ENCODE results near the gene MGAM2. TPM values are rescaled to one million over a fixed set of nuclear protein-coding genes. Genes with fewer than 3 reads are reported as not detected.

Gene MGAM2
- total and polyA plus RNA-seq, 5 donors from 2014 or later = not detected

- no peak for ATAC-seq (ENCODE audit: low read depth in 2 of 2)
- H3K9me3 ChIP-seq (ENCODE audit: control insufficient read depth in 2 of 2, low read length in 2 of 2) = no peaks in the 10 kb centered on the region
- H3K4me1 Mint-ChIP-seq = no peaks in the 10 kb centered on the region
These were observed 11.7 kb downstream of the MGAM2 start for GRCh38 chr7:142123184-142123583.

GRCh38 chr7:142125256-142125955 is 13.9 kb downstream of the MGAM2 start:
- Mint-ChIP-seq H3K27ac (no peak overlapping the region), H3K4me3 (no peak overlapping the region), H3K36me3 (no peaks in the 10 kb centered on the region)

More at GRCh38 chr7:142123184-142123583, 11.7 kb downstream of the MGAM2 start:
- peaks cover 0 to 1% (median 0%) of the 10 kb centered on the region in 7 donors for H3K9me3 Mint-ChIP-seq
- no peaks in the 10 kb centered on the region for H3K4me1 ChIP-seq (ENCODE audit: control insufficient read depth, insufficient read depth, low read length, poor library complexity, severe bottlenecking)
- H3K27ac ChIP-seq (ENCODE audit: insufficient read depth, low read length, poor library complexity, severe bottlenecking) = no peak overlapping the region
- no peak for DNase-seq
- no peaks in the 10 kb centered on the region for H3K36me3 ChIP-seq (ENCODE audit: control insufficient read depth, insufficient read depth, low read length)
- no peaks in the 10 kb centered on the region for H3K36me3 Mint-ChIP-seq
- no peaks in the 10 kb centered on the region for H3K27me3 ChIP-seq (ENCODE audit: control insufficient read depth, insufficient read depth, low read length)
- no peak overlapping the region for H3K27ac Mint-ChIP-seq
- peaks cover 8% of the 10 kb centered on the region for H3K27me3 Mint-ChIP-seq
- H3K4me3 Mint-ChIP-seq = no peak overlapping the region
- no peak overlapping the region for H3K4me3 ChIP-seq (ENCODE audit: low read depth, low read length)

GRCh38 chr7:142130267-142130666 is 18.7 kb downstream of the MGAM2 start:
- no peak overlapping the region for H3K4me3 Mint-ChIP-seq
- Histone ChIP-seq H3K27ac (ENCODE audit: insufficient read depth, low read length, poor library complexity, severe bottlenecking) (no peak overlapping the region), H3K4me1 (ENCODE audit: control insufficient read depth, insufficient read depth, low read length, poor library complexity, severe bottlenecking) (no peaks in the 10 kb centered on the region), H3K27me3 (ENCODE audit: control insufficient read depth, insufficient read depth, low read length) (no peaks in the 10 kb centered on the region), H3K36me3 (ENCODE audit: control insufficient read depth, insufficient read depth, low read length) (no peaks in the 10 kb centered on the region), H3K9me3 (ENCODE audit: control insufficient read depth in 2 of 2, low read length in 2 of 2) (no peaks in the 10 kb centered on the region), H3K4me3 (ENCODE audit: low read depth, low read length) (no peak overlapping the region)
- no peak for DNase-seq
- ATAC-seq (ENCODE audit: low read depth in 2 of 2) = no peak
- H3K36me3 Mint-ChIP-seq = no peaks in the 10 kb centered on the region
- H3K9me3 Mint-ChIP-seq = peaks cover 0 to 1% (median 0%) of the 10 kb centered on the region in 7 donors
- H3K27ac Mint-ChIP-seq = no peak overlapping the region
- H3K4me1 Mint-ChIP-seq = no peaks in the 10 kb centered on the region
- H3K27me3 Mint-ChIP-seq = peaks cover 4% of the 10 kb centered on the region

More at GRCh38 chr7:142125256-142125955, 13.9 kb downstream of the MGAM2 start:
- Mint-ChIP-seq H3K27me3 (peaks cover 4% of the 10 kb centered on the region), H3K9me3 (peaks cover 0 to 1% (median 0%) of the 10 kb centered on the region in 7 donors), H3K4me1 (no peaks in the 10 kb centered on the region)
- Histone ChIP-seq H3K27me3 (ENCODE audit: control insufficient read depth, insufficient read depth, low read length) (no peaks in the 10 kb centered on the region), H3K9me3 (ENCODE audit: control insufficient read depth in 2 of 2, low read length in 2 of 2) (no peaks in the 10 kb centered on the region), H3K36me3 (ENCODE audit: control insufficient read depth, insufficient read depth, low read length) (no peaks in the 10 kb centered on the region), H3K4me3 (ENCODE audit: low read depth, low read length) (no peak overlapping the region), H3K27ac (ENCODE audit: insufficient read depth, low read length, poor library complexity, severe bottlenecking) (no peak overlapping the region), H3K4me1 (ENCODE audit: control insufficient read depth, insufficient read depth, low read length, poor library complexity, severe bottlenecking) (no peaks in the 10 kb centered on the region)
- DNase-seq (no peak), ATAC-seq (ENCODE audit: low read depth in 2 of 2) (no peak)

- H3K36me3 Mint-ChIP-seq = no peaks in the 10 kb centered on the region
- H3K4me3 ChIP-seq (ENCODE audit: low read depth, low read length) = no peak overlapping the region
- peaks cover 3% of the 10 kb centered on the region for H3K27me3 Mint-ChIP-seq
- no peaks in the 10 kb centered on the region for H3K27me3 ChIP-seq (ENCODE audit: control insufficient read depth, insufficient read depth, low read length)
- H3K27ac ChIP-seq (ENCODE audit: insufficient read depth, low read length, poor library complexity, severe bottlenecking) = no peak overlapping the region
- H3K9me3 ChIP-seq (ENCODE audit: control insufficient read depth in 2 of 2, low read length in 2 of 2) = no peaks in the 10 kb centered on the region
- ATAC-seq (ENCODE audit: low read depth in 2 of 2) (no peak), DNase-seq (peak in 1 of 3 donors; percentile 2)
- H3K9me3 Mint-ChIP-seq = peaks cover 0 to 1% (median 0%) of the 10 kb centered on the region in 7 donors
- H3K27ac Mint-ChIP-seq = no peak overlapping the region
- no peaks in the 10 kb centered on the region for H3K4me1 ChIP-seq (ENCODE audit: control insufficient read depth, insufficient read depth, low read length, poor library complexity, severe bottlenecking)
- no peaks in the 10 kb centered on the region for H3K36me3 ChIP-seq (ENCODE audit: control insufficient read depth, insufficient read depth, low read length)
- H3K4me1 Mint-ChIP-seq = no peaks in the 10 kb centered on the region
- no peak overlapping the region for H3K4me3 Mint-ChIP-seq
These were observed 20.1 kb downstream of the MGAM2 start for GRCh38 chr7:142131439-142132185.

GRCh38 chr7:142133731-142134148 is 22.2 kb downstream of the MGAM2 start:
- Histone ChIP-seq H3K4me1 (ENCODE audit: control insufficient read depth, insufficient read depth, low read length, poor library complexity, severe bottlenecking) (no peaks in the 10 kb centered on the region), H3K36me3 (ENCODE audit: control insufficient read depth, insufficient read depth, low read length) (no peaks in the 10 kb centered on the region), H3K9me3 (ENCODE audit: control insufficient read depth in 2 of 2, low read length in 2 of 2) (no peaks in the 10 kb centered on the region), H3K27me3 (ENCODE audit: control insufficient read depth, insufficient read depth, low read length) (no peaks in the 10 kb centered on the region), H3K4me3 (ENCODE audit: low read depth, low read length) (no peak overlapping the region), H3K27ac (ENCODE audit: insufficient read depth, low read length, poor library complexity, severe bottlenecking) (no peak overlapping the region)
- H3K27ac Mint-ChIP-seq = no peak overlapping the region
- H3K4me3 Mint-ChIP-seq = no peak overlapping the region
- peak in 1 of 3 donors; percentile 29 for DNase-seq
- no peaks in the 10 kb centered on the region for H3K27me3 Mint-ChIP-seq
- H3K4me1 Mint-ChIP-seq = no peaks in the 10 kb centered on the region
- H3K9me3 Mint-ChIP-seq = peaks cover 0 to 2% (median 0%) of the 10 kb centered on the region in 7 donors
- no peak for ATAC-seq (ENCODE audit: low read depth in 2 of 2)
- no peaks in the 10 kb centered on the region for H3K36me3 Mint-ChIP-seq

GRCh38 chr7:142134909-142135308 is 23.4 kb downstream of the MGAM2 start:
- Mint-ChIP-seq H3K27ac (no peak overlapping the region), H3K4me1 (no peaks in the 10 kb centered on the region), H3K36me3 (no peaks in the 10 kb centered on the region), H3K4me3 (no peak overlapping the region), H3K27me3 (no peaks in the 10 kb centered on the region), H3K9me3 (peaks cover 0 to 2% (median 0%) of the 10 kb centered on the region in 7 donors)
- no peak for DNase-seq
- H3K4me1 ChIP-seq (ENCODE audit: control insufficient read depth, insufficient read depth, low read length, poor library complexity, severe bottlenecking) = no peaks in the 10 kb centered on the region
- no peak for ATAC-seq (ENCODE audit: low read depth in 2 of 2)
- no peaks in the 10 kb centered on the region for H3K9me3 ChIP-seq (ENCODE audit: control insufficient read depth in 2 of 2, low read length in 2 of 2)
- H3K4me3 ChIP-seq (ENCODE audit: low read depth, low read length) = no peak overlapping the region
- no peaks in the 10 kb centered on the region for H3K36me3 ChIP-seq (ENCODE audit: control insufficient read depth, insufficient read depth, low read length)
- H3K27me3 ChIP-seq (ENCODE audit: control insufficient read depth, insufficient read depth, low read length) = no peaks in the 10 kb centered on the region
- H3K27ac ChIP-seq (ENCODE audit: insufficient read depth, low read length, poor library complexity, severe bottlenecking) = no peak overlapping the region

GRCh38 chr7:142138996-142139395 is 27.5 kb downstream of the MGAM2 start:
- no peak for DNase-seq
- ATAC-seq (ENCODE audit: low read depth in 2 of 2) = no peak
- Mint-ChIP-seq H3K27me3 (no peaks in the 10 kb centered on the region), H3K36me3 (no peaks in the 10 kb centered on the region), H3K9me3 (peaks cover 0 to 2% (median 0%) of the 10 kb centered on the region in 7 donors), H3K27ac (no peak overlapping the region), H3K4me3 (no peak overlapping the region), H3K4me1 (no peaks in the 10 kb centered on the region)
- no peaks in the 10 kb centered on the region for H3K9me3 ChIP-seq (ENCODE audit: control insufficient read depth in 2 of 2, low read length in 2 of 2)
- no peak overlapping the region for H3K4me3 ChIP-seq (ENCODE audit: low read depth, low read length)
- no peaks in the 10 kb centered on the region for H3K27me3 ChIP-seq (ENCODE audit: control insufficient read depth, insufficient read depth, low read length)
- no peak overlapping the region for H3K27ac ChIP-seq (ENCODE audit: insufficient read depth, low read length, poor library complexity, severe bottlenecking)
- H3K36me3 ChIP-seq (ENCODE audit: control insufficient read depth, insufficient read depth, low read length) = no peaks in the 10 kb centered on the region
- H3K4me1 ChIP-seq (ENCODE audit: control insufficient read depth, insufficient read depth, low read length, poor library complexity, severe bottlenecking) = no peaks in the 10 kb centered on the region
